ENCODE measurements around the gene STRIP2.

- TF ChIP-seq CTCF (IDR thresholded peaks at IDR 0.05) (no peak), POLR2A (IDR thresholded peaks at IDR 0.05) (no peak)
These were observed 42.6 kb upstream of the STRIP2 start for GRCh38 chr7:129391546-129392171.
